Peyer's patch (tissue), 4 donors: ENCODE data around the gene ARHGEF16.

Experiments
- CTCF ChIP-seq, 6 experiments: fragments of 450-650 bp in 4 of 6; fragments of 200-600 bp in 2 of 6; sonication (generic) in 1 of 6; IDR thresholded peaks; one replicate each; pipeline ENCODE4 v1.5.1; 2017 to 2019; ENCODE audit warnings: antibody characterized with exemption in 6 of 6, mild to moderate bottlenecking in 3 of 6, moderate library complexity in 1 of 6
- POLR2A ChIP-seq, 2 donors: fragments of 450-650 bp; IDR thresholded peaks; one replicate each; pipeline ENCODE4 v1.5.1; 2017; ENCODE audit warnings: antibody characterized with exemption in 2 of 2, mild to moderate bottlenecking in 2 of 2, moderate library complexity in 2 of 2

GRCh38 chr1:3440300-3440681 lies 14.2 kb upstream of the ARHGEF16 start:
- TF ChIP-seq CTCF (IDR thresholded peaks at IDR 0.05) = no peak
- TF ChIP-seq POLR2A (IDR thresholded peaks at IDR 0.05) = no peak
